Thoracic aorta (tissue), 2 donors: ENCODE results near the gene CARS1. TPM values are rescaled to one million over a fixed set of nuclear protein-coding genes. Genes with fewer than 3 reads are reported as not detected.

Experiments
- ATAC-seq: fragments of 150-250 bp; one replicate; pipeline ENCODE4 v1.8.0; 2017; ENCODE audit warnings: low read depth; ENCODE audit not compliant: insufficient number of reproducible peaks, low FRiP score
- DNase-seq: peaks from one replicate; pipeline ENCODE4 v3.0.0-alpha.2; 2020; ENCODE audit warnings: low spot score
- H3K27ac ChIP-seq, 2 donors: fragments of 200-600 bp; sonication (generic); 1 replicate in 1 of 2; 2 replicates in 1 of 2; pipeline ENCODE4 v1.5.1; 2016; ENCODE audit warnings: mild to moderate bottlenecking in 2 of 2, moderate library complexity in 2 of 2
- H3K27me3 ChIP-seq: fragments of 200-600 bp; sonication (generic); replicated peaks from 2 replicates; pipeline ENCODE4 v1.6.0; 2016; ENCODE audit warnings: mild to moderate bottlenecking; ENCODE audit not compliant: insufficient read depth
- H3K36me3 ChIP-seq: fragments of 200-600 bp; sonication (generic); one replicate; pipeline ENCODE4 v1.5.1; 2016
- H3K4me1 ChIP-seq, 2 donors: fragments of 200-600 bp; sonication (generic); 1 replicate in 1 of 2; 2 replicates in 1 of 2; pipeline versions ENCODE4 v1.5.1 to v1.6.0; 2016; ENCODE audit warnings: low read depth in 2 of 2, mild to moderate bottlenecking in 1 of 2; ENCODE audit not compliant: control insufficient read depth in 1 of 2
- H3K4me3 ChIP-seq: fragments of 200-600 bp; sonication (generic); 2 replicates; pipeline ENCODE4 v1.5.1; 2016; ENCODE audit warnings: mild to moderate bottlenecking
- H3K9me3 ChIP-seq: fragments of 200-600 bp; sonication (generic); 2 replicates; pipeline ENCODE4 v1.5.1; 2016
- CTCF ChIP-seq: fragments of 200-600 bp; sonication (generic); IDR thresholded peaks from one replicate; pipeline ENCODE4 v1.5.1; 2019; ENCODE audit warnings: antibody characterized with exemption
- total RNA-seq, 2 donors: library from RNA; depleted of rRNA; stranded (reverse); fragments of >200 nt; gene quantifications; one replicate each; pipeline versions ENCODE4 v1.1.0 to v1.2.3, GENCODE V29; 2016

CARS1 gene
- total RNA-seq, 2 donors from 2014 or later: 38.4 to 56.5 TPM

- DNase-seq (peak; percentile 55), ATAC-seq (peak; percentile 81)
- TF ChIP-seq CTCF: peak; percentile 38
- Histone ChIP-seq H3K27ac (peak overlapping the region; percentile 51 to 72), H3K4me1 (peaks cover 7 to 19% of the 10 kb centered on the region in 2 donors), H3K4me3 (peak overlapping the region; percentile 49), H3K27me3 (no peaks in the 10 kb centered on the region), H3K9me3 (no peaks in the 10 kb centered on the region), H3K36me3 (peaks cover 7% of the 10 kb centered on the region)
Measured at GRCh38 chr11:3049430-3050243, 7.6 kb downstream of the CARS1 start.

DNA sequence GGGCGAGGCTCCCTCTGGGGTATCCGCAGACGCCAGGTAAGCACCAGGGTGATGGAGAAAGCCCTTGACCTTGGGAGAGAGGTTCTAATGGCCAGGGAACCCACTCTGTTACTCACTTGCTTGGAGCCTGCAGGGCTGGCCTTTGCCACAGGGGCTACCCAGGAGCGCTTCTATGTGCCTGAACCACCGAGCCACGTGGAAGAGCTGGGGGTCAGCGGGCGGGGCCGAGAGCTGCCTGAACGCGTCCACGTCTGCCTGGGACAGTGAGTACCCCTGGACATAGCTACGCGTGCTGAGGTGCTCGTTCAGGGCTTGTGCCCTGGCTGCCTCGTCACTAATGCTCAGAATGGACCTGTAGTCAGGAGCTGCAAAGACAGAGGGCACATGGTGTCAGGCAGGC, 9.6 kb downstream of the CARS1 start:
- H3K27ac ChIP-seq: no peak overlapping the region
- H3K36me3 ChIP-seq: peaks cover 7% of the 10 kb centered on the region
- no peaks in the 10 kb centered on the region for H3K27me3 ChIP-seq
- H3K4me1 ChIP-seq: peaks cover 22 to 39% of the 10 kb centered on the region in 2 donors
- TF ChIP-seq CTCF: no peak
- ATAC-seq (no peak), DNase-seq (no peak)
- H3K4me3 ChIP-seq: no peak overlapping the region
- no peaks in the 10 kb centered on the region for H3K9me3 ChIP-seq

DNA sequence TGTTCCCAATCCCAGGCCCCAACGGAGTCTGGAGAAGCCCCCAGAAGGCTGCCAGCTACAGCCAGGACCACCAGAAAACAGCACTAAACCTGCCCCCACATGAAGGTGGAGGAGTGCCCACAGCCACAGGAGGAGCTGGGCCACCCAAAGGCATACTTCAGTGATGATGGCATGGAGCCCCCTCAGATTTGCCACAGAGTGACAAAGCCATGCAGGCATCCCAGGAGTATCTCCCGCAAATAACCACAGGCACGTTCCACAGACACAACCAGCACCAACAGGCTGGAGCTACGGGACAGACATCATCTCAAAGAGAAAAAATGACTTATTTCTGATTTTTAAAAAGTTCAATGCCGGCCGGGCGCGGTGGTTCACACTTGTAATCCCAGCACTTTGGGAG, 10.6 kb downstream of the CARS1 start:
- TF ChIP-seq CTCF: no peak
- no peak overlapping the region for H3K4me3 ChIP-seq
- H3K27ac ChIP-seq: no peak overlapping the region
- H3K4me1 ChIP-seq: peaks cover 26 to 48% of the 10 kb centered on the region in 2 donors
- H3K9me3 ChIP-seq: no peaks in the 10 kb centered on the region
- no peaks in the 10 kb centered on the region for H3K27me3 ChIP-seq
- no peak for DNase-seq
- ATAC-seq: no peak
- peaks cover 7% of the 10 kb centered on the region for H3K36me3 ChIP-seq

- H3K9me3 ChIP-seq: no peaks in the 10 kb centered on the region
- H3K4me3 ChIP-seq: no peak overlapping the region
- H3K27ac ChIP-seq: no peak overlapping the region
- H3K27me3 ChIP-seq: no peaks in the 10 kb centered on the region
- ATAC-seq (no peak), DNase-seq (no peak)
- H3K36me3 ChIP-seq: peaks cover 7% of the 10 kb centered on the region
- H3K4me1 ChIP-seq: peaks cover 26 to 48% of the 10 kb centered on the region in 2 donors
- no peak for TF ChIP-seq CTCF
Measured at GRCh38 chr11:3046190-3046589, 11.0 kb downstream of the CARS1 start.

GRCh38 chr11:3044915-3045314, 12.3 kb downstream of the CARS1 start:
- Histone ChIP-seq H3K9me3 (no peaks in the 10 kb centered on the region), H3K36me3 (peaks cover 11% of the 10 kb centered on the region), H3K4me3 (no peak overlapping the region), H3K4me1 (peaks cover 26 to 41% of the 10 kb centered on the region in 2 donors), H3K27ac (peak overlapping the region; percentile 89), H3K27me3 (no peaks in the 10 kb centered on the region)
- TF ChIP-seq CTCF: no peak
- DNase-seq (no peak), ATAC-seq (no peak)
